HuH-7.5 (cell line): Measurements from ENCODE around the gene GPR25.

ENCODE experiments used
- DNase-seq: peaks from one replicate; pipeline ENCODE4 v3.0.0; 2011; ENCODE audit warnings: low spot score

GPR25 gene

GRCh38 chr1:200912737-200913407, 40.1 kb downstream of the GPR25 start:
- DNase-seq, result no peak

GRCh38 chr1:200916152-200916551, 43.4 kb downstream of the GPR25 start:
- no peak for DNase-seq

- no peak for DNase-seq
Observed at GRCh38 chr1:200916681-200917080, 43.9 kb downstream of the GPR25 start.

GRCh38 chr1:200917291-200917817, 44.6 kb downstream of the GPR25 start:
- peak; percentile 45 for DNase-seq

- DNase-seq, result no peak
Observed at GRCh38 chr1:200918006-200918405, 45.2 kb downstream of the GPR25 start.

- no peak for DNase-seq
Observed at GRCh38 chr1:200919386-200919785, 46.6 kb downstream of the GPR25 start.

- no peak for DNase-seq
Observed at GRCh38 chr1:200921571-200922110, 48.9 kb downstream of the GPR25 start.

- DNase-seq, result no peak
Observed at GRCh38 chr1:200922406-200922805, 49.6 kb downstream of the GPR25 start.

- DNase-seq, result no peak
Observed at GRCh38 chr1:200923601-200924000, 50.8 kb downstream of the GPR25 start.
